Esophagus squamous epithelium (tissue), 5 donors: ENCODE measurements around the gene MXI1. TPM values are rescaled to one million over a fixed set of nuclear protein-coding genes. Genes with fewer than 3 reads are reported as not detected.

Source experiments
- DNase-seq: peaks from one replicate; lab custom pipeline; 2025; lab: John Stamatoyannopoulos, UW
- H3K27ac ChIP-seq, 4 donors: fragments of 200-600 bp; sonication (generic); one replicate each; pipeline ENCODE4 v1.5.1; 2016 to 2019; ENCODE audit warnings: mild to moderate bottlenecking in 1 of 4
- H3K27me3 ChIP-seq, 4 donors: fragments of 200-600 bp; sonication (generic); 1 replicate in 3 of 4; 2 replicates in 1 of 4; pipeline versions ENCODE4 v1.5.1 to v1.6.0; 2017 to 2021; ENCODE audit warnings: antibody characterized with exemption in 1 of 4
- H3K36me3 ChIP-seq, 3 donors: fragments of 200-600 bp; sonication (generic); one replicate each; pipeline ENCODE4 v1.5.1; 2016 to 2019
- H3K4me1 ChIP-seq, 3 donors: fragments of 200-600 bp; sonication (generic); one replicate each; pipeline ENCODE4 v1.5.1; 2017 to 2019
- H3K4me3 ChIP-seq, 4 donors: fragments of 200-600 bp; sonication (generic); 1 replicate in 3 of 4; 2 replicates in 1 of 4; pipeline ENCODE4 v1.5.1; 2016 to 2019; ENCODE audit warnings: mild to moderate bottlenecking in 2 of 4, moderate library complexity in 1 of 4
- H3K9me3 ChIP-seq, 3 donors: fragments of 200-600 bp; sonication (generic); one replicate each; pipeline ENCODE4 v1.5.1; 2016 to 2019
- CTCF ChIP-seq, 6 experiments: fragments of 450-650 bp in 4 of 6; fragments of 200-600 bp in 2 of 6; sonication (generic) in 2 of 6; IDR thresholded peaks; one replicate each; pipeline ENCODE4 v1.5.1; 2016 to 2019; ENCODE audit warnings: antibody characterized with exemption in 6 of 6, mild to moderate bottlenecking in 4 of 6, moderate library complexity in 4 of 6
- POLR2A ChIP-seq, 4 donors: fragments of 450-650 bp; IDR thresholded peaks; one replicate each; pipeline ENCODE4 v1.6.1; 2017; ENCODE audit warnings: antibody characterized with exemption in 4 of 4, mild to moderate bottlenecking in 4 of 4, moderate library complexity in 3 of 4
- WGBS, 2 donors: methylation state at CpG; one replicate each; pipeline ENCODE4 v1.1.5; 2018; 5-methylcytosine and 5-hydroxymethylcytosine counted together
- intact Hi-C: fragments of 100-400 bp; cut with DNase I; formaldehyde crosslinking; loops from one replicate; pipeline ENCODE4 v1.15.0; 2022
- total RNA-seq, 4 donors: library from RNA; depleted of rRNA; stranded (reverse); fragments of >200 nt; gene quantifications; one replicate each; pipeline ENCODE4 v1.1.0, GENCODE V29; 2016
- donor health status: DM: yes; HTN: yes; CAD: no.

MXI1 gene
- total RNA-seq, 4 donors from 2014 or later = 16.0 to 53.2 (median 35.0) TPM

GRCh38 chr10:110219884-110220283, 12.5 kb downstream of the MXI1 start:
- Histone ChIP-seq H3K9me3 (no peaks in the 10 kb centered on the region), H3K4me3 (no peak overlapping the region), H3K4me1 (peaks cover 26 to 86% (median 47%) of the 10 kb centered on the region in 3 donors), H3K27ac (peak overlapping the region; percentile 16 to 95 (median 90)), H3K36me3 (no peaks in the 10 kb centered on the region), H3K27me3 (no peaks in the 10 kb centered on the region)
- no peak for DNase-seq
- 85 to 87% methylated on average over 7 of the region's 7 CpGs for WGBS, 2 donors
- intact Hi-C loops = loop anchor here (10.0 kb wide), 1 partner anchor 55 kb away; no protein-coding TSS in a partner anchor
- TF ChIP-seq POLR2A (IDR thresholded peaks at IDR 0.05) (no peak), CTCF (IDR thresholded peaks at IDR 0.05) (no peak)

DNA sequence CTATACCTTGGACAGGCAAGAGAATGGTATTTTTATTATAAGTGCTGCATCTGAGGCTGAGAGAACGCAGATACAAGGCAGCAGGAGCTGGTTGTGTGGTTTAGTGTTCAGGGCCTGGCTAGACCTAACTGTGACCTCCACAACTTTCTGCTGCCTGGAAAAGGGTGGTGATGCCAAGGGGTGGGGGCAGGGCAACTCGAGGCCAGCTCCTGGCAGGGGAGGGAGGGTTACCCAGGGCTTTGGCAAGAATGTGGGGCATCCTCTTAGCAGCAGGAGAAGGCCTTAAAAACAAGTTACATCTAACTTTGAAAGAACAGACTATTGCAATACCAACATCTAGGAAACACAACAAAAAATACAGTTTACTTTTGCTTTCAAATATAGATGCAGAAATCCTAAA, 13.0 kb downstream of the MXI1 start:
- H3K4me3 ChIP-seq = no peak overlapping the region
- DNase-seq = no peak
- peak overlapping the region; percentile 16 to 95 (median 90) for H3K27ac ChIP-seq
- TF ChIP-seq POLR2A (IDR thresholded peaks at IDR 0.05) (no peak), CTCF (IDR thresholded peaks at IDR 0.05) (no peak)
- H3K9me3 ChIP-seq = no peaks in the 10 kb centered on the region
- WGBS, 2 donors = 42 to 52% methylated on average over 2 of the region's 2 CpGs
- peaks cover 31 to 86% (median 49%) of the 10 kb centered on the region in 3 donors for H3K4me1 ChIP-seq
- H3K27me3 ChIP-seq = no peaks in the 10 kb centered on the region
- no peaks in the 10 kb centered on the region for H3K36me3 ChIP-seq
- intact Hi-C loops = loop anchor here (10.0 kb wide), 1 partner anchor 54 kb away; no protein-coding TSS in a partner anchor

- intact Hi-C loops = loop anchor here (10.0 kb wide), 1 partner anchor 54 kb away; no protein-coding TSS in a partner anchor
- Histone ChIP-seq H3K9me3 (no peaks in the 10 kb centered on the region), H3K27ac (peak overlapping the region; percentile 53 to 95 (median 90)), H3K4me3 (peak overlapping the region; percentile 2 to 63 (median 32)), H3K36me3 (no peaks in the 10 kb centered on the region), H3K4me1 (peaks cover 25 to 81% (median 42%) of the 10 kb centered on the region in 3 donors), H3K27me3 (no peaks in the 10 kb centered on the region)
- 74 to 81% methylated on average over 4 of the region's 4 CpGs for WGBS, 2 donors
- no peak for DNase-seq
- no peak for TF ChIP-seq CTCF (IDR thresholded peaks at IDR 0.05)
- TF ChIP-seq POLR2A (IDR thresholded peaks at IDR 0.05) = no peak
Measured at GRCh38 chr10:110221044-110221720, 13.8 kb downstream of the MXI1 start.

GRCh38 chr10:110221721-110222261, 14.4 kb downstream of the MXI1 start:
- no peak for DNase-seq
- Histone ChIP-seq H3K4me3 (peak overlapping the region; percentile 2 to 63 (median 32)), H3K27ac (peak overlapping the region; percentile 53 to 95 (median 90)), H3K4me1 (peaks cover 24 to 75% (median 36%) of the 10 kb centered on the region in 3 donors), H3K36me3 (no peaks in the 10 kb centered on the region), H3K9me3 (no peaks in the 10 kb centered on the region), H3K27me3 (no peaks in the 10 kb centered on the region)
- intact Hi-C loops = loop anchor here (10.0 kb wide), 1 partner anchor 53 kb away; no protein-coding TSS in a partner anchor
- TF ChIP-seq CTCF (IDR thresholded peaks at IDR 0.05) = peak in 2 of 6 experiments; percentile 10 to 17
- peak in 1 of 4 donors; percentile 35 for TF ChIP-seq POLR2A (IDR thresholded peaks at IDR 0.05)
- 1 to 7% methylated on average over 16 to 20 of the region's 20 CpGs for WGBS, 2 donors
